Measurements from ENCODE around the gene TMEM217. TPM values are rescaled to one million over a fixed set of nuclear protein-coding genes. Genes with fewer than 3 reads are reported as not detected.
A peak's percentile ranks its signal among the peaks of the same experiment; 100 is the strongest.
"Not testable (repeated sequence)": the region's sequence is repeated elsewhere in the genome, so short reads cannot be mapped to it uniquely, and the experiment has no call there.

Gene TMEM217
- total RNA-seq, 1 experiment from 2014 or later: 0.36 TPM

GRCh38 chr6:37207903-37208456 lies 50.0 kb downstream of the TMEM217 start:
- no peaks in the 10 kb centered on the region for H3K9me3 ChIP-seq
- no peaks in the 10 kb centered on the region for H3K36me3 ChIP-seq
- DNase-seq: peak; percentile 74
- H3K27me3 ChIP-seq: no peaks in the 10 kb centered on the region
- no peak overlapping the region for H3K4me3 ChIP-seq

- Histone ChIP-seq H3K4me3 (no peak overlapping the region), H3K27me3 (no peaks in the 10 kb centered on the region)
- DNase-seq: no peak
These were observed 51.3 kb downstream of the TMEM217 start for GRCh38 chr6:37206622-37207021.

GRCh38 chr6:37205997-37206340 lies 52.0 kb downstream of the TMEM217 start:
- DNase-seq: no peak
- Histone ChIP-seq H3K9me3 (no peaks in the 10 kb centered on the region), H3K36me3 (no peaks in the 10 kb centered on the region), H3K4me3 (no peak overlapping the region), H3K27me3 (no peaks in the 10 kb centered on the region)

More at GRCh38 chr6:37206622-37207021, 51.3 kb downstream of the TMEM217 start:
- Histone ChIP-seq H3K9me3 (no peaks in the 10 kb centered on the region), H3K36me3 (no peaks in the 10 kb centered on the region)

GRCh38 chr6:37205175-37205996 lies 52.6 kb downstream of the TMEM217 start:
- H3K4me3 ChIP-seq: no peak overlapping the region
- DNase-seq: no peak
- H3K9me3 ChIP-seq: no peaks in the 10 kb centered on the region
- H3K27me3 ChIP-seq: no peaks in the 10 kb centered on the region
- H3K36me3 ChIP-seq: no peaks in the 10 kb centered on the region

- Histone ChIP-seq H3K27me3 (no peaks in the 10 kb centered on the region), H3K9me3 (no peaks in the 10 kb centered on the region), H3K4me3 (no peak overlapping the region), H3K36me3 (no peaks in the 10 kb centered on the region)
- DNase-seq: peak; percentile 83
These were observed 53.8 kb downstream of the TMEM217 start for GRCh38 chr6:37204014-37204751.

GRCh38 chr6:37202788-37203491 lies 55.0 kb downstream of the TMEM217 start:
- H3K4me3 ChIP-seq: no peak overlapping the region
- no peaks in the 10 kb centered on the region for H3K36me3 ChIP-seq
- H3K9me3 ChIP-seq: no peaks in the 10 kb centered on the region
- no peak for DNase-seq
- H3K27me3 ChIP-seq: no peaks in the 10 kb centered on the region

GRCh38 chr6:37201726-37202125 lies 56.2 kb downstream of the TMEM217 start:
- H3K27me3 ChIP-seq: no peaks in the 10 kb centered on the region
- no peaks in the 10 kb centered on the region for H3K9me3 ChIP-seq
- H3K36me3 ChIP-seq: no peaks in the 10 kb centered on the region
- DNase-seq: no peak
- H3K4me3 ChIP-seq: no peak overlapping the region

GRCh38 chr6:37200085-37200484 lies 57.9 kb downstream of the TMEM217 start:
- no peak for DNase-seq
- Histone ChIP-seq H3K36me3 (no peaks in the 10 kb centered on the region), H3K27me3 (no peaks in the 10 kb centered on the region), H3K9me3 (no peaks in the 10 kb centered on the region), H3K4me3 (no peak overlapping the region)

GRCh38 chr6:37196451-37196850 lies 61.5 kb downstream of the TMEM217 start:
- DNase-seq, H3K9me3 ChIP-seq, H3K4me3 ChIP-seq: not testable (repeated sequence)

GRCh38 chr6:37194886-37195285 lies 63.1 kb downstream of the TMEM217 start:
- not testable (repeated sequence) for H3K27me3 ChIP-seq, H3K4me3 ChIP-seq, DNase-seq, H3K36me3 ChIP-seq, H3K9me3 ChIP-seq

More at GRCh38 chr6:37196451-37196850, 61.5 kb downstream of the TMEM217 start:
- H3K27me3 ChIP-seq, H3K36me3 ChIP-seq: not testable (repeated sequence)

- no peak for DNase-seq
- Histone ChIP-seq H3K36me3 (no peaks in the 10 kb centered on the region), H3K9me3 (no peaks in the 10 kb centered on the region), H3K4me3 (no peak overlapping the region), H3K27me3 (no peaks in the 10 kb centered on the region)
These were observed 65.3 kb downstream of the TMEM217 start for GRCh38 chr6:37192666-37193065.

- Histone ChIP-seq H3K4me3 (no peak overlapping the region), H3K27me3 (no peaks in the 10 kb centered on the region), H3K36me3 (no peaks in the 10 kb centered on the region), H3K9me3 (no peaks in the 10 kb centered on the region)
- peak; percentile 29 for DNase-seq
These were observed 67.8 kb downstream of the TMEM217 start for GRCh38 chr6:37190159-37190535.

- Histone ChIP-seq H3K27me3 (no peaks in the 10 kb centered on the region), H3K4me3 (no peak overlapping the region), H3K36me3 (no peaks in the 10 kb centered on the region), H3K9me3 (no peaks in the 10 kb centered on the region)
- no peak for DNase-seq
These were observed 68.9 kb downstream of the TMEM217 start for GRCh38 chr6:37188962-37189510.

- Histone ChIP-seq H3K27me3 (no peaks in the 10 kb centered on the region), H3K9me3 (no peaks in the 10 kb centered on the region), H3K36me3 (no peaks in the 10 kb centered on the region), H3K4me3 (no peak overlapping the region)
- no peak for DNase-seq
These were observed 70.5 kb downstream of the TMEM217 start for GRCh38 chr6:37187321-37188022.

- H3K27me3 ChIP-seq, H3K36me3 ChIP-seq, DNase-seq, H3K4me3 ChIP-seq, H3K9me3 ChIP-seq: not testable (repeated sequence)
These were observed 71.8 kb downstream of the TMEM217 start for GRCh38 chr6:37185949-37186720.

Data from MG63 (cell line).